Tibial artery (tissue), 4 donors: ENCODE measurements around the gene IGFBP2.

ENCODE experiments used
- DNase-seq, 2 donors: peaks; one replicate each; pipeline ENCODE4 v3.0.0-alpha.2; 2019
- H3K27ac ChIP-seq, 2 donors: fragments of 200-600 bp; sonication (generic) in 1 of 2; 1 replicate in 1 of 2; 2 replicates in 1 of 2; pipeline ENCODE4 v1.5.1; 2018 to 2019; ENCODE audit warnings: mild to moderate bottlenecking in 1 of 2
- H3K27me3 ChIP-seq, 2 donors: fragments of 200-600 bp; sonication (generic) in 1 of 2; one replicate each; pipeline versions ENCODE4 v1.5.1 to v1.6.0; 2016 to 2019
- H3K36me3 ChIP-seq, 3 donors: fragments of 200-600 bp; sonication (generic) in 2 of 3; one replicate each; pipeline ENCODE4 v1.5.1; 2016 to 2019; ENCODE audit warnings: mild to moderate bottlenecking in 2 of 3
- H3K4me1 ChIP-seq, 4 donors: fragments of 200-600 bp; sonication (generic) in 2 of 4; 1 replicate in 3 of 4; 2 replicates in 1 of 4; pipeline ENCODE4 v1.5.1; 2016 to 2019
- H3K4me3 ChIP-seq, 2 donors: fragments of 200-600 bp; sonication (generic) in 1 of 2; 1 replicate in 1 of 2; 2 replicates in 1 of 2; pipeline ENCODE4 v1.5.1; 2018 to 2019; ENCODE audit warnings: mild to moderate bottlenecking in 2 of 2
- H3K9me3 ChIP-seq, 3 donors: fragments of 200-600 bp; sonication (generic) in 1 of 3; one replicate each; pipeline ENCODE4 v1.5.1; 2016 to 2019
- intact Hi-C: fragments of 100-400 bp; cut with DNase I; formaldehyde crosslinking; loops from one replicate; pipeline ENCODE4 v1.15.0; 2023; ENCODE audit warnings: low total_unique reads
- TF ChIP-seq, protein P1 (sequence below), 2 experiments: fragments of 200-600 bp in 1 of 2; fragments of 450-650 bp in 1 of 2; IDR thresholded peaks; one replicate each; pipeline ENCODE4 v1.5.1; 2017 to 2019; ENCODE audit warnings: antibody characterized with exemption in 2 of 2, mild to moderate bottlenecking in 1 of 2, moderate library complexity in 1 of 2

The IGFBP2 gene

DNA sequence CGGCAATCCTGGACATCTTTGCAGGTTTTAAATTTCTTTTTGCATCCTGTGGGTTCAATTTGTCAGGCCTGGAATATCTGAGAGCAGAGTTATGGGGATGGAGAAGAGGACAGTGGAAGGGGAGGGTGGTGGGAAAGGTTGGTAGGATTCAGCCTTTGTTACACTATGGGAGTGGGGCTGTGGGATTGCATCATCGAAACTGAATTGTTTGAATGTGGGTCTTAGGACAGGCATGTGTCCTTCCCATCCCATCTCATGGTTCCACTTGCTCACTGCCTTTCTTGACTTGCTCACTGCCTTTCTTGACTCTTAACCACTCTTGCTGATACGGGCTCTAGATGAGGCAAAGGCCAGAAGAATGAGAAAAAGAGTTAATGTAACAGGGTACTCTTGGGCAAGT lies 12.9 kb downstream of the IGFBP2 start:
- H3K27me3 ChIP-seq, result no peaks in the 10 kb centered on the region
- intact Hi-C loops, result no loop called here
- no peak overlapping the region for H3K4me3 ChIP-seq
- no peaks in the 10 kb centered on the region for H3K9me3 ChIP-seq
- DNase-seq, result no peak
- H3K36me3 ChIP-seq, result peaks cover 0 to 4% (median 3%) of the 10 kb centered on the region in 3 donors
- TF ChIP-seq, protein P1, sequence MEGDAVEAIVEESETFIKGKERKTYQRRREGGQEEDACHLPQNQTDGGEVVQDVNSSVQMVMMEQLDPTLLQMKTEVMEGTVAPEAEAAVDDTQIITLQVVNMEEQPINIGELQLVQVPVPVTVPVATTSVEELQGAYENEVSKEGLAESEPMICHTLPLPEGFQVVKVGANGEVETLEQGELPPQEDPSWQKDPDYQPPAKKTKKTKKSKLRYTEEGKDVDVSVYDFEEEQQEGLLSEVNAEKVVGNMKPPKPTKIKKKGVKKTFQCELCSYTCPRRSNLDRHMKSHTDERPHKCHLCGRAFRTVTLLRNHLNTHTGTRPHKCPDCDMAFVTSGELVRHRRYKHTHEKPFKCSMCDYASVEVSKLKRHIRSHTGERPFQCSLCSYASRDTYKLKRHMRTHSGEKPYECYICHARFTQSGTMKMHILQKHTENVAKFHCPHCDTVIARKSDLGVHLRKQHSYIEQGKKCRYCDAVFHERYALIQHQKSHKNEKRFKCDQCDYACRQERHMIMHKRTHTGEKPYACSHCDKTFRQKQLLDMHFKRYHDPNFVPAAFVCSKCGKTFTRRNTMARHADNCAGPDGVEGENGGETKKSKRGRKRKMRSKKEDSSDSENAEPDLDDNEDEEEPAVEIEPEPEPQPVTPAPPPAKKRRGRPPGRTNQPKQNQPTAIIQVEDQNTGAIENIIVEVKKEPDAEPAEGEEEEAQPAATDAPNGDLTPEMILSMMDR (IDR thresholded peaks at IDR 0.05), result no peak
- peak overlapping the region; percentile 27 to 64 for H3K27ac ChIP-seq
- peaks cover 0 to 82% (median 43%) of the 10 kb centered on the region in 4 donors for H3K4me1 ChIP-seq

DNA sequence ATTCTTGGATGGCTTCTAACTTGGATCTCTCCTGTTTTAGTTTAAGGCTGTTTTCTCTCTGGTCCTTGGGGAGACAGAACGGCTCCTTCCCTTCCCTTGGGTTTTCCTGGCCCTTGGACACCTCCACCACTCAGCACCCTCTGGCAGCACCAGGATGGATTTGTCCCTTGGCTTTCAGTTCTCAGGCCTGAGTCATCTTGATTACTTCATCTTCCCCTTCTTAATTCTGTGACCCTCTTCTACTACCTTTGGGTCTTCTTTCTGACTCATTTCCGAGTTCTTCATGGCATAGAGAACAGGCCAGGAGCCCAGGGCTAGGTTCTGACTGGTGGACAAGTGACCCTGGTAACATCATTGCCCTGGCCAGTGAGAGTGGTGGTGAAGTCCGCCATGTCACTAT lies 14.9 kb downstream of the IGFBP2 start:
- intact Hi-C loops, result no loop called here
- TF ChIP-seq, protein P1 (IDR thresholded peaks at IDR 0.05), result no peak
- peak overlapping the region; percentile 56 to 64 for H3K27ac ChIP-seq
- no peaks in the 10 kb centered on the region for H3K9me3 ChIP-seq
- no peaks in the 10 kb centered on the region for H3K36me3 ChIP-seq
- no peak overlapping the region for H3K4me3 ChIP-seq
- peaks cover 0 to 99% (median 51%) of the 10 kb centered on the region in 4 donors for H3K4me1 ChIP-seq
- no peak for DNase-seq
- no peaks in the 10 kb centered on the region for H3K27me3 ChIP-seq

DNA sequence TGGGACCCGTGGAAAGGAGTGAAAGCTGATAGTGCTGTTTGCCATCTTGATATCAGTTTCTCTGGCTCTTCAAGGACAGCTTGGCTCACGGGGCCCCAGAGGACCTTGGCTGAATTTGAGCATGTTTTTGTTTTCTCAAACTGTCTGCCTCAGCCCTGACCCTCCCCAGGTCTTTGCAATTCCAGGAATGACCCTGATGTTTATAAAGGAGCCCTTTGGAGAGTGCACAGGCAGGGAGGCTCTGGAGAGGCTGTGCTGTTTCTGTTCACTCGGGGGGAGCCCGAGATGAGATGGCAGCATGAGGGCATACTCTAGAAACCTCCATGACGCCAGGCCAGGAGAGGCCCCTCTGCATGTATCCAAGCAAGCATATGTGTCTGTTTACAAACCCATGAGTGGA lies 16.4 kb downstream of the IGFBP2 start:
- H3K4me1 ChIP-seq, result peaks cover 0 to 99% (median 53%) of the 10 kb centered on the region in 4 donors
- peak overlapping the region; percentile 47 to 64 for H3K27ac ChIP-seq
- no peak overlapping the region for H3K4me3 ChIP-seq
- no peak for DNase-seq
- H3K27me3 ChIP-seq, result no peaks in the 10 kb centered on the region
- TF ChIP-seq, protein P1 (IDR thresholded peaks at IDR 0.05), result no peak
- no peaks in the 10 kb centered on the region for H3K9me3 ChIP-seq
- no peaks in the 10 kb centered on the region for H3K36me3 ChIP-seq
- intact Hi-C loops, result no loop called here

DNA sequence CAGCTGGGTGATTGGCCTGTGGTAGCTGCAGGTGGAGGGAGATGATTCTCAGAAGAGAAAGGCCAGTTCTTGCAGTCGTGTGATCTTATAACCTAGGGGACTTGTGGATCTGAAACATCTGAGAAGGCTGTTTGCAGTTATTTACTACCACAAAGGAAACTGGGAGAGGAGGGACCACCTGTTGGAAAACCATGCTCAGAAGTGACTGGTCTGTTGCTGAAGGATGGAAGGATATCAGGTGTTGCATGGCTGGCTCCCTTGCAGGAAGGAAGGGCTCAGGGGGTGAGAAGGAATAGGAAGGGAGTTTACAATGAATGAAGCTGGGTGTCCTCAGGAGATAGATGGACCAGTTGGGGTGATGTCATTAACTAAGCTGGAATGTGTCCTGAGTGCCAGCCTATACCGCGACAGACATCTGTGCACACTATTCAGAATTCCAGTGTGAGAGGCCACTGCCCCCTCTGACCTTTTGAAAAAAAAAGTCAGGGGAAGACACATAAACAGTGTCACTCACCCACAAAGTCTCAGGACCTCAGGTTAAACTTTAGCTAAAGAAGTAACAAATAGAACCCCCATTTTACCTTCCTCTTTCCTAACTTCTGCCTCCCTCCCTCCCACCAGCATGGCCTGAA lies 17.5 kb downstream of the IGFBP2 start:
- H3K9me3 ChIP-seq, result no peaks in the 10 kb centered on the region
- H3K27ac ChIP-seq, result peak overlapping the region in 1 of 2 donors; percentile 64
- no peak overlapping the region for H3K4me3 ChIP-seq
- H3K27me3 ChIP-seq, result no peaks in the 10 kb centered on the region
- no peaks in the 10 kb centered on the region for H3K36me3 ChIP-seq
- TF ChIP-seq, protein P1 (IDR thresholded peaks at IDR 0.05), result no peak
- H3K4me1 ChIP-seq, result peaks cover 0 to 98% (median 47%) of the 10 kb centered on the region in 4 donors
- DNase-seq, result no peak
- intact Hi-C loops, result no loop called here

DNA sequence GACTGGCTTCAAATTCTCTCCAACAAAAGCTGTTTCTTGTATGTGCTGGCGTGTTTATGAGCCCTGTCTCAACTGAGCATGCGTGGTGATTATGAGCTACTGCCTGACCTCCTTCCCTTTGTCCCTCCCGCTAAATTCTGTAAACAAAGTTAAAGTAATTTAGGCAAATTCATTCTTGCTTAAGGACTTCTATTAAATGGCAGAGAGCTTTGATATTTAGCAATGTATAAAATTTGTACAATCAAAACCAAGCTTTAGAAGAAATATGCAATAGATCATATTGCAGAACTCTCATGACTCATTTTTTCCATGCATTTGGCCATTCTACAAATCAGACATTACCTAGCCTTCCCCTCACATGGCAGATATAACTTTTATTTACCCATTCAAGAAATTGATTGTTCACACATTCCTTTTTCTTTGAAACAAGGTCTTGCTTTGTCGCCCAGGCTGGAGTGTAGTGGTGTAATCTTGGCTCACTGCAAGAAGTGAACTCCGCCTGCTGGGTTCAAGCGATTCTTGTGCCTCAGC lies 18.2 kb downstream of the IGFBP2 start:
- peak overlapping the region in 1 of 2 donors; percentile 54 for H3K27ac ChIP-seq
- intact Hi-C loops, result no loop called here
- no peak overlapping the region for H3K4me3 ChIP-seq
- TF ChIP-seq, protein P1 (IDR thresholded peaks at IDR 0.05), result no peak
- peaks cover 0 to 92% (median 50%) of the 10 kb centered on the region in 4 donors for H3K4me1 ChIP-seq
- DNase-seq, result no peak
- no peaks in the 10 kb centered on the region for H3K9me3 ChIP-seq
- H3K27me3 ChIP-seq, result no peaks in the 10 kb centered on the region
- no peaks in the 10 kb centered on the region for H3K36me3 ChIP-seq
